HL-60/S4 treated with phorbol 12-myristate 13-acetate at 8.2 ng/mL for 4 days and 3 days (cell line): ENCODE measurements around the gene DAND5.
"Not testable (repeated sequence)": the region's sequence is repeated elsewhere in the genome, so short reads cannot be mapped to it uniquely, and the experiment has no call there.

Experiments
- in situ Hi-C: fragments of 300-500 bp; cut with MboI; formaldehyde crosslinking; loops from 2 replicates; pipeline ENCODE4 v1.15.0; 2022; ENCODE audit warnings: low sequenced_read_pairs

Gene DAND5

GRCh38 chr19:12945479-12946091, 23.8 kb upstream of the DAND5 start, which contains the start of gene RAD23A:
RAD23A (plus strand) TSS chr19:12945862; CDS start chr19:12945949, 87 bp downstream.
- in situ Hi-C loops: no loop called here

DNA sequence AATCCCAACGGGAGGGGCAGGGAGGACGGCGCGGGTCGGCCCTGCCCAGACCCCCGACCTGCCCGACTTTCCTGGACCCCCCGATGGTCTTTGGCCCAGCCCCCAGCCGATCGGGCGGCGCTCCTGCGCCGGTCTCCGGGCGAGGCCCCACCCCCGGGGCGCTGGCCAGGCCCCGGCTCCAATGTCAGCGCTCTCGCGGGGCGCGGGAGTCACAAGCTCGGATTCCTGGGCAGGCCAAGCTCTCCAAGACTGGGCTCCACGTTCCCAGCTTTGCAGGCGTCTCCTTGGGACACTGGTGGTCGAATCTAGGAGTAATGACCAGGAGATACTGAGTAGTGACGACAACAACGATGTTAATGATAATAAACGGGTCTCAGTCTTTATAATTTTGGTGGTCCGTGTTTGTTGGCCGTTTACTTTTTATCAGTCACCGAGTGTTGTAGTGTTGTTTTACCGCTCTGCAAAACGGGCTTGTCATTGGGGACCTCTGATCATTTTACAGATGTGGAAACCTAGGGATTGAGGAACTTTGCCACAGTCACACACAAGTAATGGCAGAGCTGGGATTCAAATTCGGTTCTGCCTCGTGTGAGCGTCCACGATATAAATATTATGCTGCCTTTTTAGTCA, 23.2 kb upstream of the DAND5 start:
- in situ Hi-C loops: no loop called here

GRCh38 chr19:12946731-12947496, 22.5 kb upstream of the DAND5 start:
- in situ Hi-C loops: no loop called here

DNA sequence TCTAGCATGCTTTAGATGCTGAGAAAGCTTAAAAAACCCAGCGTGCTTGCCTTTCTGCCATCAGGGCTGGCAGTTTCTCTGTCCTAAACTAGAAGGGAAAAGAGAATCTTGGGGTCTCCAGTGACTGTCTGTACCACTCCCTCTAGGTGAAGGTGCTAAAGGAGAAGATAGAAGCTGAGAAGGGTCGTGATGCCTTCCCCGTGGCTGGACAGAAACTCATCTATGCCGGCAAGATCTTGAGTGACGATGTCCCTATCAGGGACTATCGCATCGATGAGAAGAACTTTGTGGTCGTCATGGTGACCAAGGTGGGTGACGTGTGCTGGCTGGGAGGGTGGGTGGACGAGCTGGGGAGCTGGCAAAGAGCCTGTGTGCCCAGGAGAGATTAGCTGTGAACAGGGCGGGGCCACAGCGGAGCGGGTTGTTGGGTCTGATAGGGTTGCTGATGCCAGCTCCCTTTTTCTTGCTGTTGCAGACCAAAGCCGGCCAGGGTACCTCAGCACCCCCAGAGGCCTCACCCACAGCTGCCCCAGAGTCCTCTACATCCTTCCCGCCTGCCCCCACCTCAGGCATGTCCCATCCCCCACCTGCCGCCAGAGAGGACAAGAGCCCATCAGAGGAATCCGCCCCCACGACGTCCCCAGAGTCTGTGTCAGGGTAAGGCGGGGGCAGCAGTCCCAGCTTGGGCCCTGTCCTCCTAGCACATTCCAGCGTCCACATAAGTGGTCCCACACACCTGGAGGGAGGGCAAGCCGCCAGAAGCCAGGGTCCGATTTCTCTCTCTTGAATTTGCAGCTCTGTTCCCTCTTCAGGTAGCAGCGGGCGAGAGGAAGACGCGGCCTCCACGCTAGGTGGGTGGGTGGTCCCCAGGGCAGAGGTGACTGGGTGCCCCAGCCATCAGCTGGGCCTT, 21.4 kb upstream of the DAND5 start:
- in situ Hi-C loops: no loop called here

DNA sequence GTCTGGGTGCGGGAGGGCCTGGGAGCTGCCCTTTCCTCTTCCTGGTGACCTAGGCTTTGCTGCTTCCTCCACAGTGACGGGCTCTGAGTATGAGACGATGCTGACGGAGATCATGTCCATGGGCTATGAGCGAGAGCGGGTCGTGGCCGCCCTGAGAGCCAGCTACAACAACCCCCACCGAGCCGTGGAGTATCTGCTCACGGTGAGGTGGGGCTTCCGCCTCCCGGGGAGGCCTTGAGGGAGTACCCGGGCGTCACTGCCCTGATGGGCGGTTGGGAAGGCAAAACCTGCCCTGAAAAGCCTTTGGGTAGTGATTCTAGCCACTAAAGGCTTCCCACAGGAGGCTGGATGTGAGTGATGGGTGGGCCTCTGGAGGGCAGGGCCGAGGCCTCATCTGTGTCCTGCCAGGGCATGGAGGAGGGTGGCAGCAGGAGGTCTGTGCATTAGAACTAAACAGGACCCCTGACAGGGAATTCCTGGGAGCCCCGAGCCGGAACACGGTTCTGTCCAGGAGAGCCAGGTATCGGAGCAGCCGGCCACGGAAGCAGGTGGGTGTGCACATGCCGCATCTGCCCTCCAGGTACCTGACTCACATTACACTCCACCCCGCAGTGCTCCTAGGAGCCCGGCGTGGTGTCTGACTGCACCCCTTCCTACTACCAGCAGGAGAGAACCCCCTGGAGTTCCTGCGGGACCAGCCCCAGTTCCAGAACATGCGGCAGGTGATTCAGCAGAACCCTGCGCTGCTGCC, 20.6 kb upstream of the DAND5 start:
- in situ Hi-C loops: no loop called here

GRCh38 chr19:12949363-12950283, 19.8 kb upstream of the DAND5 start:
- in situ Hi-C loops: no loop called here

DNA sequence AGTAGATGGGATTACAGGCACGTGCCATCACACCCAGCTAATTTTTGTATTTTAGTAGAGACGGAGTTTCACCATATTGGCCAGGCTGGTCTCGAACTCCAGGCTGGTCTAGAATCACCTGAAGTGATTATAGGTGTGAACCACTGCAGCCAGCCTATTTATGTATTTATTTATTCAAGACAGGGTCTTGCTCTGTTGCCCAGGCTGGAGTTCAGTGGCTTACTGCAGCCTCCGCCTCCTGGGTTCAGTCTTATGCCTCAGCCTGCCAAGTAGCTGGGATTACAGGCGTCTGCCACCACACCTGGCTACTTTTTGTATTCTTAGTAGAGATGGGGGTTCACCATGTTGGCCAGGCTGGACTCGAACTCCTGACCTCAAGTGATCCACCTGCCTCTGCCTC, 17.3 kb upstream of the DAND5 start:
- in situ Hi-C loops: not testable (repeated sequence)

GRCh38 chr19:12952488-12953137, 16.8 kb upstream of the DAND5 start:
- in situ Hi-C loops: no loop called here

DNA sequence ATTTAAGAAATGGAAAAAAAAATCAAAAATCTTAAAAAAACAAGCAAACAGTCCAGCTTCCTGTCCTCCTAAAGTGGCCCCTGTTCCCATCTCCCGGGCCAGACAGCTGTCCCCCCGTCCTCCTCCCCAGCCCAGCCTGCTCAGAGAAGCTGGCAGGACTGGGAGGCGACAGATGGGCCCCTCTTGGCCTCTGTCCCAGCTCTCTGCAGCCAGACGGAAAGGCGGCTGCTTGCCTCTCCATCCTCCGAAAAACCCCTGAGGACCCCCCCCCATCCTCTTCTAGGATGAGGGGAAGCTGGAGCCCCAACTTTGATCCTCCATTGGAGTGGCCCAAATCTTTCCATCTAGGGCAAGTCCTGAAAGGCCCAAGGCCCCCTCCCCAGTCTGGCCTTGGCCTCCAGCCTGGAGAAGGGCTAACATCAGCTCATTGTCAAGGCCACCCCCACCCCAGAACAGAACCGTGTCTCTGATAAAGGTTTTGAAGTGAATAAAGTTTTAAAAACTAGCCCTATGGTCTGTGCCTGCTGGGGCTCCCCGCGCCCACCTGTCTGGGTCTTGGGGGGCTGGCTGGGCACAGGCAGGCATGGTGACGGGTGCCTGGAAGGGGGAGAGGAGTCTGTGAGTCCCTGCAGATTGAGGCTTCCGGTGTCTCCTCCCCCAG, 16.1 kb upstream of the DAND5 start:
- in situ Hi-C loops: no loop called here

DNA sequence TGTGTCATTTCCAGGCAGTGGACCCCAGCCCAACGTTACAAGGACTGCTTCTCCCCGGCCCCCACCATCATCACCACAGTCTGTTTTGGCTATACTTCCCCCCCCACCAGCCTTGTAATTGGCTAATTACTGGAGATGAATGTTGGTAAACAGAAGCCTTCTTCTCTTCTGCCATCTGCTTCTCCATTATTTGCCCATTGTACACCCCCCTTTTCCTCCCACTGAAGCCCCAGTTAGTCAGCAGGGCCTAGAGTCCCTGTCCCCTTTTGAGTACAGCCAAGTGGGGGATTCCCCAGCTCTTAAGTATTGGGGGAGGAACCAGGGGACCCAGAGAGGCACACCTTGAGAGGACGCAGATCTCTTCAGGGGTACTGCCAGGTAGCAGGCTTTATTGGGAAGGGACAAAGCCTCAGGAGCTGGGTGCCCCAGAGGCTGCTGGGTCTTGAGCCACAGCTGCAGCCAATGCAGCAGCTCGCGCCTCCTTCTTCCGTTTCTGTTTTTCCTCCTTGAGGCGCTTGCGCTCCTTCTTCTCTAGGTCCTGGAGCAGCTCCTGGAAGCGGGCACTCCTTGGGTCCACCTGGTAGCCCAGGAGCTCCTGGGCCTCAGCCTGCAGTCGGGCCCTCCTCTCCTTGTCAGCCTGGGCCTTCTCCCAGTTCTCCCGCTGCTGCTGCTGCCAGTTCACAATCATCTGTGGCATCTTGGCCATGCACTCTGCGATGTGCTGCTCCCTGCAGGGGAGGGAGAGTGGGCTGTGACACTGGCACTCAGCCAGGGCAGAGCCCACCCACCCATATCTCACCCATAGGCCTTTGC, 15.4 kb upstream of the DAND5 start:
- in situ Hi-C loops: no loop called here

GRCh38 chr19:12954612-12954962, 14.8 kb upstream of the DAND5 start:
- in situ Hi-C loops: no loop called here

GRCh38 chr19:12955575-12955974, 13.8 kb upstream of the DAND5 start:
- in situ Hi-C loops: not testable (repeated sequence)

GRCh38 chr19:12955996-12956395, 13.4 kb upstream of the DAND5 start:
- in situ Hi-C loops: no loop called here

DNA sequence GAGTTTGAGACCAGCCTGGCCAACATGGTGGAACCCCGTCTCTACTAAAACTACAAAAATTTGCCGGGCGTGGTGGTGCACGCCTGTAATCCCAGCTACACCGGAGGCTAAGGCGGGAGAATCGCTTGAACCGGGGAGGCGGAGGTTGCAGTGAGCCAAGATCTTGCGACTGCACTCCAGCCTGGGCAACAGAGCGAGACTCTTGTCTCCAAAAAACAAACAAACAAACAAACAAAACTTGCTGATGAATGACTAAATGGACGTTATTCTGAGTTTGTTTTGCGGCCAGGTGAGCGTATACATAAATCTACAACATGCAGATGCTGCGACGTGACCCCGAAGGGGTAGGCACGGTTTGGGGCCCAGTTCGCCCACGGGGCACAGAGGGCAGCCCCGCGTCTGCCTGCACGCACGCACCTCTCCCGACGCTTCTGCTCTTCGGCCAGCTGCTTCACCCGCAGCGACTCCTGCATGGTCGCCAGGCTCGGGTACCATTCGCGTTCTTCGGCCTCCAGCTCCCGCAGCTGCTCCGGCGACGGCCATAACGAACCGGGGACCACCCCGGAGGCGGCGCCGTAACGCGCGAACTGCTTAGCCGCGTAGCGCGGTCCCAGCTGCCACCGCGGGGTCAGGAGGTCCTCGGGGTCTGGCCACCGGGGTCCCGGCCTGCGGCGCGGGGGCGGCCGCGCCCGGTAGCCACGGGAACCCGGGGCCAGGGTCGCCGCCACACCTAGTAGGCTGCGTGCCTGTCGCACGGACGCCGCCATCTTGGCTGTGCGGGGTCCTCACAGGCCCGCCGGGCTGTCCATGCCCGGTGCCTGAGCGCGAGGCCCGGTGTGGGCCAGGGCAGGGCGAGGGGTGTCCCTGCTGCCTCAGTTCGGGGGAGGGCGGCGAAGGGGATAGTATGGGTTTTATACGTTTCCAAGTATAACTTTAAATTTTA, 12.7 kb upstream of the DAND5 start, which contains the start of gene GADD45GIP1:
TSS of gene GADD45GIP1 (minus strand) at position 778 of the 943 bp plus-strand sequence. CDS start at position 767, 11 bp downstream.
- in situ Hi-C loops: no loop called here

GRCh38 chr19:12957389-12957952, 11.9 kb upstream of the DAND5 start:
- in situ Hi-C loops: not testable (repeated sequence)

DNA sequence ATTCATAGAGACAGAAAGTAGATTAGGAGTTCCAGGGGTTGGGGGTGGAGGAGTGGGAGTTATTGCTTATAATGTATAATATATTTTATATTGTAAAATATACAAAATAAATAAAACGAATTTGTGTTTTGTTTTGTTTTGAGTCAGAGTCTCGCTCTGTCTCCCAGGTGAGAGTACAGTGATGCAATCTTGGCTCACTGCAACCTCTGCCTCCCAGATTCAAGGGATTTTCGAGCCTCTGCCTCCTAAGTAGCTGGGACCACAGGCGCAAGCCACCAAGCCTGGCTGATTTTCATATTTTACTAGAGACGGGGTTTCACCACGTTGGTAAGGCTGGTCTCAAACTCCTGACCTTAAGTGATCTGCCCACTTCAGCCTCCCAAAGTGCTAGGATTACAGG, 9.9 kb upstream of the DAND5 start:
- in situ Hi-C loops: no loop called here
